Measurements from ENCODE around the gene FAM234B.

- no peak for TF ChIP-seq CTCF (IDR thresholded peaks at IDR 0.05; ENCODE audit: low read depth, low read length)
- no peak for TF ChIP-seq POLR2A (IDR thresholded peaks at IDR 0.05; ENCODE audit: extremely low read depth, insufficient read length)
Observed at GRCh38 chr12:13046964-13047363, 2.8 kb downstream of the FAM234B start.

Data from NB4 (cell line).